ENCODE results near the gene HEG1.

The HEG1 gene

GRCh38 chr3:124916837-124917409 lies 138.9 kb downstream of the HEG1 start:
- DNase-seq (ENCODE audit: low read depth), result no peak
- TF ChIP-seq POLR2A (IDR thresholded peaks at IDR 0.05; ENCODE audit: extremely low read depth, insufficient read length), result no peak
- no peak for TF ChIP-seq CTCF (IDR thresholded peaks at IDR 0.05; ENCODE audit: low read depth, low read length)
- no peak for TF ChIP-seq MAX (IDR thresholded peaks at IDR 0.05; ENCODE audit: low read depth, low read length)
- no peak for TF ChIP-seq MYC (IDR thresholded peaks at IDR 0.05; ENCODE audit: low read depth, low read length)
- H3K4me3 ChIP-seq (ENCODE audit: low read depth, low read length), result no peak overlapping the region

Data from NB4 (cell line).